Neural cell (in vitro differentiated cells): ENCODE measurements around the gene TSPAN32.

Experiments used
- EP300 ChIP-seq: fragments of 450-650 bp; conservative IDR thresholded peaks from 2 replicates; pipeline ENCODE4 v1.6.1; 2014; ENCODE audit warnings: antibody characterized with exemption, mild to moderate bottlenecking, moderate library complexity; ENCODE audit not compliant: poor library complexity, severe bottlenecking
- EZH2 ChIP-seq: fragments of 200-600, 300-800 bp; shearing (Covaris generic), sonication (generic); IDR thresholded peaks from 2 replicates; pipeline ENCODE4 v1.6.1; 2014; ENCODE audit warnings: antibody characterized with exemption, low read length, borderline replicate concordance, mild to moderate bottlenecking; ENCODE audit not compliant: insufficient read depth, poor library complexity, severe bottlenecking
- MXI1 ChIP-seq: fragments of 450-650 bp; conservative IDR thresholded peaks from 2 replicates; pipeline ENCODE4 v1.6.1; 2014; ENCODE audit warnings: antibody characterized with exemption, mild to moderate bottlenecking; ENCODE audit not compliant: poor library complexity, severe bottlenecking
- POLR2AphosphoS5 ChIP-seq: IDR thresholded peaks from 2 replicates; pipeline ENCODE4 v1.6.1; 2012
- RAD21 ChIP-seq: fragments of 450-650 bp; conservative IDR thresholded peaks from 2 replicates; pipeline ENCODE4 v1.6.1; 2014; ENCODE audit warnings: antibody characterized with exemption, mild to moderate bottlenecking, moderate library complexity
- REST ChIP-seq: IDR thresholded peaks from 2 replicates; pipeline ENCODE4 v1.6.1; 2012; ENCODE audit warnings: borderline replicate concordance
- TF ChIP-seq, protein P1 (sequence below): fragments of 450-650 bp; IDR thresholded peaks from 2 replicates; pipeline ENCODE4 v1.5.1; 2014; ENCODE audit warnings: antibody characterized with exemption, mild to moderate bottlenecking, moderate library complexity; ENCODE audit not compliant: poor library complexity, severe bottlenecking

- TF ChIP-seq, protein P1, sequence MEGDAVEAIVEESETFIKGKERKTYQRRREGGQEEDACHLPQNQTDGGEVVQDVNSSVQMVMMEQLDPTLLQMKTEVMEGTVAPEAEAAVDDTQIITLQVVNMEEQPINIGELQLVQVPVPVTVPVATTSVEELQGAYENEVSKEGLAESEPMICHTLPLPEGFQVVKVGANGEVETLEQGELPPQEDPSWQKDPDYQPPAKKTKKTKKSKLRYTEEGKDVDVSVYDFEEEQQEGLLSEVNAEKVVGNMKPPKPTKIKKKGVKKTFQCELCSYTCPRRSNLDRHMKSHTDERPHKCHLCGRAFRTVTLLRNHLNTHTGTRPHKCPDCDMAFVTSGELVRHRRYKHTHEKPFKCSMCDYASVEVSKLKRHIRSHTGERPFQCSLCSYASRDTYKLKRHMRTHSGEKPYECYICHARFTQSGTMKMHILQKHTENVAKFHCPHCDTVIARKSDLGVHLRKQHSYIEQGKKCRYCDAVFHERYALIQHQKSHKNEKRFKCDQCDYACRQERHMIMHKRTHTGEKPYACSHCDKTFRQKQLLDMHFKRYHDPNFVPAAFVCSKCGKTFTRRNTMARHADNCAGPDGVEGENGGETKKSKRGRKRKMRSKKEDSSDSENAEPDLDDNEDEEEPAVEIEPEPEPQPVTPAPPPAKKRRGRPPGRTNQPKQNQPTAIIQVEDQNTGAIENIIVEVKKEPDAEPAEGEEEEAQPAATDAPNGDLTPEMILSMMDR: no peak
- TF ChIP-seq EZH2 (no peak), MXI1 (no peak), POLR2AphosphoS5 (no peak), EP300 (no peak), RAD21 (no peak), REST (no peak)
Measured at GRCh38 chr11:2294926-2295290, 6.9 kb upstream of the TSPAN32 start.
